HG03457 (cell line): Measurements from ENCODE around the gene SPTBN5.

ENCODE experiments used
- ATAC-seq: cut with Tn5 transposase; IDR thresholded peaks from one replicate; pipeline ENCODE4 v1.9.1; 2021; ENCODE audit warnings: moderate number of reproducible peaks; ENCODE audit not compliant: unreplicated experiment

The SPTBN5 gene

DNA sequence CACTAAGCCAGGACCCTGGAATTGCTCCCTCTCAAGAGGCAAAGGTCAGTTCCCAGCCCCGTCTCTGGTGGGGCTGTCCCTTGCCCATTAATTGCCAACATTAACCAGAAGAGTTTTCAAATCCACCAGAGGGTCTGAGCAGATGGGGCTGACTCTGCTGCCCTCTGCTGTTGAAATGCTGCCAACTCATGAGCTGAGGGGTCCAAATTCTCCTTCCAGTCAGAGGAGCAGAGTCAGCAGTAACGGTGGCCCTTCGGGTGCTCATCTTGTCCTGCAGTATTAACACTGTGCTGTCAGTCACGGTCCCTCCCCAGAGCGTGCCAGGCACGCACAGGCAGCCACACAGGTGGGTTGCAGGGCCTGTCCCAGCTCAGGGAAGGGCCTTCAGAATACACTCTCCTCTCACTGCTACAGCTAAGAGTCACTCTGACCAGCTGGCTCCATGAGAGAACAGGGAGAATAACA lies 10.7 kb upstream of the SPTBN5 start:
- no peak for ATAC-seq

DNA sequence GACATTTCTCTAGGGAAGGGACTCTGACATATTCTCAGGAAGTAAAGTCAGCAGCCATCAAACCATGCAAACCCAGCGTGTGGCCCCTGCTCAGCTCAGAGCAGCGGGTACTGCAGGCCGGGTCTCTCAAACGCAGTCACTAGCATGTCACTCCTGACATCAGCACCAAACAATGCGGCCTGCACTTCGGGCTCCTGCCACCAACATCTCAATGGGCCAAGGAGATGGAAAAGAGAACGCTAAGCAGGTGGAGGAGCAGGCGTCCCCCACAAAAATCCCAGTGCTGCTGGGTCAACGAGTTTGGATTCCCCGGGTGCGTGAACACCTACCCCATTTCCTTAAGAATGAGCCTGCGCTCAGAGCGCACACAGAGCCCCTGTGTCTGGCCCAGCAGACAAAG lies 9.9 kb upstream of the SPTBN5 start:
- no peak for ATAC-seq

DNA sequence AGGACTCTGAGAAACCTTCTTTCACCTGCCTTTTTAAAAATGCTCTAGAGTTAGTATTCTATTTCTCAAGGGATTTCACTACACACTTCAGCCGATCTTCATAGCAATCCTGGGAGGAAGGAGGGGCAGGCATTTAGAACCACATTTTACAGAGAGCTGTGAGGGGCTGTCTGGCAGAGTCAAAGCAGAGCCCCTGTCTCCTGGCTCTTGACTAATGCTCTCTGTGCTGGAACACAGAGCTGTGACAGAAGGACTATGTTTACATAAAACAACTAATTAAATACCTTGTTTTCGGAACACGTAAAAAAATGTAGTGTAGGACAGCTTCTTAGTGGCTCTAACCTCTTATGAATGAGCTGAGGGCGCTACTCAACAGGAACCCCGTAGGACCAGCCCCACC lies 7.6 kb upstream of the SPTBN5 start:
- ATAC-seq, result no peak

DNA sequence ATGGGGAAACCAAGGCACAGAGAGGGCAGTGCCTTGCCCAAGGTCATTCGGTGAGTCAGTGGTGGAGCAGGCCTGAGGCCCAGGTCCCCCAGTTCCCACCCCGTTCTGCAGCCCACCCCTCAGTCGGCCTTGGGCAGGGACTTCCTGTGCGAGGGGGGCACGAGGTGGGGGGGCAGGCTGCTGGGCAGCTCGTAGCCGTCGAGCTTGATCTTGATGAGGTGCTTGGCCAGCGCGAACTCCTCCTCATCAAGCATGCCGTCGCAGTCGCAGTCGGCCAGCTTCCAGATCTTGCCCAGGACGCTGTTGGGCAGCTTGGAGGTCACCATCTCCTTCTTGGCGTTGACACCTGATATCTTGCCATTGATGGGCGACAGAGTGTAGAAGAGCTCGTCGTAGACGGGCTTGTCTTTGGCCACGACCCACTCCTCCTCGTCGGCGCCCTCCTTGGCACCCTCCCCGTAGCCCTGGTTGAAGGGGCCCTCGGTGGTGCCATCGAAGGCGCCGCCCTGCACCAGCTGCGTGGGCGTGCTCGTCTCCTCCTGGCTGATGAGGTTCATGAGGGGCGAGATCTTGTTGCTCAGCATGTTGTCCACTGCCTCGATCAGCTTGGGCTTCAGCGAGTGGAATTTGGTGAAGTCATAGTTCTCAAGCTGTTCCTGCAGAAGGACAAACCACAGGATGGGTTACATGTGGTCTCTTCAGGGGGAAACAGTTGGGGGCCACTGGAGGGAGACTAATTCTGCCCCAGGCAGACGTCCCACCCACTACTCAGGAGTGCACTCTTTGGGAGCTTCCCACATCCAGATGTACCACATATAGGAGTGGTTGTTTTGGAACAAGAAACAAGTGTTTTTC lies 6.9 kb upstream of the SPTBN5 start:
- no peak for ATAC-seq

DNA sequence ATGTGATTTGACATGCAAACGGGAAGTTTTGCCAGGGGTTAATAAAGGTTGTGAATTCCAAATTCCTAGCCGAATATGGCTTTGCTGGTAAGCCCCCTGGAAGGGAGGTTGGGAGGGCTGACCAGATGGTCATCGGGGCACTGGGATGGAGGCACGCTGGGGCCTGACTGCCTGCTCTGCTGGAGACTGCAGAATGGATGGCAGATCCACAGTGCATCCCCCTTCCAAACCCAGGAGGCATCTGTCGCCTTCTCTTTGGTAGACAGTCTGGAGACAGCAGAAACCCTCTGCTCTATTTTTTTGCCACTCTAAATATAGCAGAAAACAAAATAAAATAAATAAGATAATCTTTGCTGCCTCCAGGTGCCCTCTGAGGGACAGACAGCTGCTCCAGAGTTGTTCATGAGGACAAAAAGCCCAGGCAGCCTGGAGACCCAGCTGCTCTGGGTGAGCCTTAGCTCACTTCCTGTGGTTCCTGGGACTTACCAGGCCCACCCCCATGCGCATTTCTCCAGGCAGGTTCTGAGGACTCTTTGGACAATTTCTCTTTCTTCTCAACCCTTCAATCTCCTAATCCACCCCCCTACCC lies 6.1 kb upstream of the SPTBN5 start:
- ATAC-seq, result no peak

DNA sequence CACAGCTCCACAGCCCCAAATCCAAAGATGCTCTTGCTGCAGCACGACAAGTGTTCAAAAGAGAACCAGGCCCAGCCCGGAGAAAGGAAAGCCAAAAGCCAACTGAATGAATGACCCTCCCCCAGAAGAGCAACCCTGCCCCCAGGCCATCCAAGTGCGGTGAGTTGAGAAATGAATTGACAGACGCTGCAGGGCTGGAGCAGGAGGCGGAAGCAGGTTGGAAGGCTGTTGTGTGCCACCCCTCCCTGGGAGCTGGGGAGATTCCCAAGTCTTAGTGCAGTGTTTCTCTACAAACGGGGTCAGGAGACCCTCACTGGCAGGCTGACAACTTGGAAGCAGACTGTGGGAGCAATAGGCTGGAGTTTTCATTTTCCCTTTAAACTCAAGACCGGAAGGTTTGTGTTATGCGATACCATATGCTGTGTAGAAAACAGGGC lies 3.5 kb upstream of the SPTBN5 start:
- ATAC-seq, result no peak

DNA sequence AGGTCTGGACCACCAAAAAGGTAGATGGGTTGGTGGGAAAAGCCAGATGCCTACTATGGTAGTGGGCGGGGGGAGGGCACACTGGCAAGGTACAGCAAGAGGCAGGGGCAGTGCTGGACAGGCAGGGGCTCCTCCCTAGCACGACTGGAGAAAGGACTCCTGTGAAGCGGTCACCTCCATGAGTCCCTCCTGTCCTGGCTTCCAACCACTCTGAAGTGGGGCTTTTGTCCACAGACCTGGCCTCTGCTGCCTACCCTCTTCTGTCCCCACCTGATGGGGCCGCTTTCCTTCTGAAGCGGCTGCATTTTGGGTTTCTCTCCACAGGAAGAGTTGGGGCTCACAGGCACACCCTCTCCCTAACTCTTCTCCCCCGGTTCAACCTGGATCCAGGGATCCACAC lies 2.7 kb upstream of the SPTBN5 start:
- no peak for ATAC-seq

DNA sequence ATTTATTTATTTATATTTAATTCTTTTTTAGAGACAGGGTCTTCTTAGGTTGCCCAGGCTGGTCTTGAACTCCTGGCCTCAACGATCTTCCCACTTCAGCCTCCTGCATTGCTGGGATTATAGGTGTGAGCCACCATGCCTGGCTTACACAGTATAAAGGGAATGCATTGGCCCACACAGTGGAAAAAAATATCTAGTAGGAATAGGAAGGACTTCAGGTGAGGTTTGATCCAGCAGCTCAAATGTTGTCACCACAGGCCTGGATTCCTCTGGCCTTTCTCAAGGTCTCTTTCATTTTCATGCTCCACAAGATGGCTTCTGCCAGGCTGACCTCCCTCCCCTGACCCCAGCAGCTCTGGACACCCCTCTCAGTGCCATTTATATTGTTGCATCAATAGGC lies 2.1 kb upstream of the SPTBN5 start:
- ATAC-seq, result no peak

DNA sequence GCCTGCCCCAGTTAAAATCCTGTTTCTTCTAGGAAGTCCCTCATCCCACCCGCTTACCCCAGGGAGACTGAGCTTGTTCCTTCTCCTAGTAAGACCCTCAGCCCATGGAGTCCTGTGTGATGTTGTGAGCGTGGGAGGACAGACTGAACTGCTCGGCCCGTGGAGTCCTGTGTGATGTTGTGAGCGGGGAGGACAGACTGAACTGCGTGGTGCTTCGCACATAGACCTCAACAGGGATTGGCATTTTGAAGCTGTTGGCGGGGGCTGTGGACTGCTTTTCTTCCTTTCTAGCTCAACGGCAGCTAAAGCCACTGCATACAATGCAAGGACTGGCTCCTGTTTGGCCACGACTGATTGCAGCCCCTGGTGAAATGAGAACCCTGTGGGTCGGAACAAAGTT lies 1.6 kb upstream of the SPTBN5 start:
- ATAC-seq, result no peak

DNA sequence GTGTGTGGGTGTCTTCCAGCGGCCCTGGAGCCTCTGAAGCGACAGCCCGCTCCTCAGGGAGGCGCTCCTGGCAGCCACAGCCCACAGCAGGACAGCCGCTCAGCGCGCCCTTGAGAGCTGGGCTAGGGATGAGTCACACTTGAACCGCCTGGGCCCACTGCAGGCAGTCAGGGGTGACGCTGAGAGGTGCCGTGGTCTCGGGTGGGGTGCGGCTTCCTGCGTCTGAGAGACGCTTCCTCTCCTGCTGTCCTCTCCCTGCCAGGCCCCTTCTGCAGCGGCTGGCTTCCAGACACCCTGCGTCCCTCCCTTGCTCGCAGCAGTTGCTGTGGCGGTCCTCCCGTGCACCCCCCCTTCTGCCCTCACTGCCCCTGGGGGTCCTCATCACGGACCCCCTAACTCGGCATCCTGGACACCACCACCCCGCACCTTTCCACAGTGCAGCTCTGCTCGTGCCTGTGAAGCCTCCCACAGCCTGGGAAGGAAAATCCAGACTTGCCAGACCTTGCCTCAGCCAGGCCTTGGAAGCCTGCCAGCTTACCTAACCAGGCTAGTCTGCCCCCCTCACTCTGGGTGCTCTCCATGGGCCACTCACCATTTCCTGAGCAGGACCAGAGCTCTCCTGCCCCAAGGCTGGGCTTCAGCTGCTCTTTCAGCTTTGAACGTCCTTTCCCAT lies 1.1 kb upstream of the SPTBN5 start:
- ATAC-seq, result peak; percentile 68

DNA sequence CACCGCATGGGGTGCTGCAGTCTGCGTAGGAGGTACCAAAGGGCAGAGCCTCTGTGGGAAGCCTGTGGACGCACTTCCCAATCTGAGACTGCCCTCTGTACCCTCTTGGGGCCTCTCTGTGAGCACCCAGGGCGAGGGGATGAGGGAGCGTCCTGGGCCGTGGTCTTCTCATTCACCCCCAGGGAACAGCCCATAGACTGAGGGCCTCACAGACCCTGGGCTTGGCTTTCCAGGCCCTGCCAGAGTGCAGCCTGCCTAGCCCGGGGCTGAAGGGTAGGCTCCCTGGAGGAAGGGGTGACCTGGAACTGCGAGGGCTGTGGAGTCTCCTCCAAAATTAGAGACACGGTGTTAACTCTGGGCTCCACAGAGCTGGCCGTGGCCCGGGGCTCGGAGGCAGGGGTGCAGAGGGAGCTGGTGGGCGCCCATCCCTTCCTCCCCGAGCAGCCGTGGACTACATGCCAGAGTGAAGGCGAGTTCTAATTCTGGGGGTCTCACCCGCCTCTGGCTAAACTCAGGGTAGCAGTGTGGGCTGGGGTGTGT lies 468 bp upstream of the SPTBN5 start:
- ATAC-seq, result no peak

DNA sequence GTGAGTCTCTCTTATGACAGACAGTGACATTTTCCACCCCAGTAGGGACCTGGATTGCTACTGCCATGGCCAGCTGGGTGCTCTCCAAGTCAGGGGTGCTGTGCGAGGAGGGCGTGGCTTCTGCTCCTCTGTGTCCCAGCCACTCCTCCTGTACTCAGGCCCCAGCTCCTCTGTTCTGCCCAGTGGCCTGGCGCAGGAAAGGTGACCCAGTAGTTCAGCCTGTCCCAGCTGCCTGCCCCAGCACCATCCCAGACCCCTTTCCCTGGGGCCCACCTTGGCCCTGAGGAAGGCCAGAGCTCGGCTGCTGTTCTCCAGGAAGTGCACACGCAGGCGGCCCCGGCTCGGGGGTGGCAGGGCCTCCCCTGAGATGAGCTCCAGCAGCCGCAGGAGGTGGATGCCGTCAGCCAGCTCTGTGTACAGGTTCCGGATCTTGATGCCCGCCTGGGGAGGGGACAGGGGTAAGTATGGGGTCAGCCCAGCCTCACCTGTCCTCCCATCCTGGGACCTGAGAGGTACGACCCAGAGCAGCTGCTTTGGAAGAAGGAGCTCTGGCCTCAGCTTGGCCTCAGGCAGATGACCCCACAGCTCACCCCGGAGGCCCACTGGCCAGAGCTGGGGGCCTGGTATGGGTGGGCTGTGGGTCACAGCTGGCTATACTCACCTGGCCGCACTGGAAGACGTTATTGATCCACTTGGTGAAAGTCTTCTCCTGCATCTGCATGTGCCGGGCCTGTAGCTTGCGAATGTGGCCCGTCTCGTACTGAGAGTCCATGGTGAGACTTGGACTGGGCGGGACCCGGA lies 1.0 kb downstream of the SPTBN5 start:
- no peak for ATAC-seq

DNA sequence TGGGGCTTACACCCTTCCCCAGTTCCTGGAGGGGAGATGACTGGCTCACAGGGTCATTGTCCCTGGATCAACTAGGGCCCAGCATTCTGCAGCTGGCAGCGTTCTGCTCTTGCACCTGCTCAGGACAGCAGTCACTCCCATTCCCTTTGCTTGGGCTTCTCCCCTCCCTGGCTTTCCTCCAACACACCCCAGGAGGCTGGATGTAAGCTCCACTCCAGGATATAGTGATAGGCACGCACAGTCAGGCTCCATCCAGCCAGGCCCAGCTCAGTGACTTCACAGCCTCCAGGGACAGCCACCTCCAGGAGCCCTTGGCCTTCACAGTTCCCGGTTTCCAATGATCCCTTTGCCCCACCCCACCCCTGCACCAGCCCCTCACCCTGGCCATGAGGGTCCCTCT lies 1.9 kb downstream of the SPTBN5 start:
- no peak for ATAC-seq

DNA sequence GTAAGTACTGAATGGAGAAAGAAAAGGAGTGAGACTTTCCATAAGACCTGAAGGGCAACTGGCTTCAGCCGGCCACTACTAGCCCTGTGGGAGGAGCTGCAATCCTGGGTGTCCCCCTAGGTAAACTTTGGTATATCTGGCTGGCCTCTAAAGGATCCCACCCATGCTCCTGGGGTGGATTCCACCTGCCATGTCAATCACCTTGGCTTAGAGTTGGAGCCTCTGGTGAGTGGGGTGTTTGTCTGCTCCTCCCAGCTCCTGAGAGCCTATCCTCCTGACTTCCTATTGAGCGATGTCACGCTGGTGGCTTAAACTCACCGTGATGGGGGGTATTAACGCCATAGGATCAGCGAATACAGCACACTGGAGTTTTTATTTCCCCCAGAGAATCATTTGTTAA lies 2.6 kb downstream of the SPTBN5 start:
- no peak for ATAC-seq

DNA sequence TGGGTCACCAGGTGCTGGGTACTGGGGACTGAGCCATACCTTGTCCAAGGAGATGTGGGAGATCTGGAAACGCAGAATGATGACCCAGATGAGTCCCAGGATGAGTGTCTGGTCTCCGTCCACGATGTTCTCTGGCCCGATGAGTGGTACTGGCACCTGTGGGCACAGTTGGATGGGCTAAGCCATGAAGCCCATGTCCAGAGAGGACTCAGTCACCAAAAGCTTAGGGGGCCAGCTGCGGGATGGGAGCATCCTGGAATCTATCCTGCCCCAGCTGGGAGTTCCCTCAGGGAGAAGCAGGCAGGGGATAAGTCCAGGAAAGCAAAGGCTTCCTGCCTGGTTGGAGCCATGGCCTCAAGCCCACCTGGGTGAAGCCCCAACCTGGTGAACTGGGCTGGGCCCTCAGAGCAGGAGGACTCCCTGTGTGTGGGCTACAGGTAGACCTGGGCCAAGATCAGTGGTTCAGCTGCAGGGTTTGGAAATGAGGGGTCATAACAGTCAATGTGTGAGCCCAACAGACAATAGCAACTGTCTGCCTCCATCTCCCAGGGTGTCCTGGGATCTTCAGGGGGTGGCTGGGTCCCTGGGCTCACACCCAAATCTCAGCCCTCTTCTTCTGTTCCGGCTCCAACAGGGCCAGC lies 3.7 kb downstream of the SPTBN5 start:
- ATAC-seq, result no peak

DNA sequence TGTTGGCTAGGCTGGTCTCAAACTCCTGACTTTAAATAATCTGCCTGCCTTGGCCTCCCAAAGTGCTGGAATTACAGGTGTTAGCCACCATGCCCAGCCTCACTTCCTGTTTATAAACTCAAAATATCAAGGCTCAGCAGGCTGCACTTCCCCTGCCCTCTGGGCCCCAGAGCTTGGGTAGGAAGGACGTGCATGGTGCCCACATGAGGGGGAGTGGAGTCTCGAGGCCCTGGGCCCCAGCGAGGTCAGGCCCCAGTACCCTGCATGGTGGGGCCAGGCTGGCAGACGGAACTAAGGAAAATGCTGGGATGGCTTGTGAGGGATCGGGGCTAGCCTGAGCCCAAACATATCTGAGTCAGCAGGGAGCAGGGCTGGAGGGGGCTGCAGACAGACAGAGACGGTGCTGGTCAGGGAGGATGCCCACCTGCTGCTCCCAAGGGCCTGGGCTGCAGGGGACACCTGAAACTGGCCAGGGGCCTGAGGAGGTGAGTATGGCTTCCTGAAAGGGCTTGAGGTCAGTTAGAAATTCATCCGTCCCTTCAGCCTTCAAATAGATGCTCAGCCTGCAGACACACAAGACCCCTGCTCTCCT lies 5.1 kb downstream of the SPTBN5 start:
- ATAC-seq, result no peak

DNA sequence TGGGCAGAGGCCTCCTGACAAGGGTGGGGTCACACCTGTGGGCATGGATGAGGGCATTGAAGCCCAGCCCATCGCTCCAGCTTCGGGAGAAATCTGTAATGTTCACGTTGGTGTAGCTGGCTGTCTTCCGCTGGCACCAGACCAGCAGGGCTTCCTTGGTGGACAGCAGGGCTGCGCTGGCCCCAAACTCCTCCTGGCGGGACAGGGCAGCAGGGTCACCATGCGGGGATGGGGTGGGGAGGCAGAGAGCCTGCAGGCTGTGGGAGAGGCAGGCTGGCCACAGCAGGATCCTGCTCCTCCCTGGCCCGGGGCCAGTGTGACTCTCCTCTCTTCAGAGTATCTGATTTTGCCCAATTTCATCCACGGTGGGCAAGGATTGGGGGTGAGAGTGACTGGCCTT lies 6.0 kb downstream of the SPTBN5 start:
- ATAC-seq, result no peak

DNA sequence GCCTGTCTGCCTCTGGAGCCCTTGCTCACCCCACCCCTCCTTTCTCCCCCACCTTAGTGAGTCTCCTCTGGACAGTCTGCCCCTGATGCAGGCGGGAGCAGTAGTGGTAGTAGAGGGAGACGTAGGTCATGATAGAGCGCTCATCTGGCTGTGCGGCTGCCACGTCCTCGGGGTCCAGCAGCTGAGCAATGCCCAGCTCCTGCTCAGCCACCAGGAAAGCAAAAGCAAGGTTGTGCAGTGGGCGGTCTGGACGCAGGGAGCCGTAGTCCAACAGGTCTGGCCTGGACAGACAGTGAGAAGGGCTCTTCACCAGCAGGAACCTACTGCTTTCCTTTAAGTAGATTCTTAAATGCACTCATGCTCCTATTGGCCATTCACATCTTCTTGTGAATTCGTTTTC lies 6.7 kb downstream of the SPTBN5 start:
- ATAC-seq, result no peak

DNA sequence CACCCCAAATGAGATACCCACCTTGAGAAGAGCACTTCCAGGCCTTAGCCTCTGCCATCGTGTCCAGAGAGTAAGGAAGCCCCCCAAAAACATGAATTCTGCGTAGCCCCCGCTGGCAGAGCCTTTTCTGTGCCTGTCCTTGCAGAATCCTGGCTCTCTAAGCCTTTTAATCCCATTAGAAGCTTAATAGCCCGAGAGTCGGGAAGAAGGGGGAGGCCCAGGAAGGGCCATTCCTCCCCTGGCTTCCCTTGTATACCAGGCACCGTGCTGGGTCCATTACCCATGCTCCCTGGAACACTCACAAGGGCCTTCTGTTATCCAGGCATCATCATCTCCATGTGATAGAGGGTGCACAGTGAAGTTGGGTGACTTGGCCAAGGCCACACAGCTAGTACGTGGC lies 7.1 kb downstream of the SPTBN5 start:
- no peak for ATAC-seq

DNA sequence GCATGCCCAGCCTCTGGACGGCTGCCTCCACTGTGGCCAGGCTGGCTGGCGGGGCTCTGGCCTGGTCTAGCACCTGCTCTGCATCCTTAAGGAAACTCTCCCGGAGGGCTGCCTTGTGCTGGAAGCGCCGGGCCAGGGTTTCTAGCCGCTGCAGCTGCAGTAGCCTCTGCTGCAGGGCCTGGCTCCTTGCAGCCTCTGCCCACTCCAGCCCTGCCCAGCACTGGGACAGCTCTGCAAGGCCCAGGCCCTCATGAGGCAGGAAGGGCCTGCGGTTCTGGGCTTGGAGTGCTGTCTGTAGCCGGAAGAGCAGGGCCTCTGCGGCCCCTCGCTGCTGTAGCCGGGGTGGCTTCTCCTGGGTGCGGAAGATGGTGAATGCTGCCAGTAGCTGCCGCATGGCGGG lies 8.0 kb downstream of the SPTBN5 start:
- ATAC-seq, result no peak
